Stomach (tissue), 9 donors: ENCODE data around the gene KLHL40. TPM values are rescaled to one million over a fixed set of nuclear protein-coding genes. Genes with fewer than 3 reads are reported as not detected.

ENCODE experiments used
- DNase-seq, 2 donors: peaks; one replicate each; pipeline versions ENCODE4 v3.0.0 to v3.0.0-alpha.2; 2013 to 2019
- H3K27ac ChIP-seq, 5 donors: fragments of 200-600 bp in 4 of 5; sonication (generic) in 4 of 5; one replicate each; pipeline ENCODE4 v1.5.1; 2013 to 2019; ENCODE audit warnings: mild to moderate bottlenecking in 1 of 5, moderate library complexity in 1 of 5
- H3K27me3 ChIP-seq, 3 donors: fragments of 200-600 bp; sonication (generic); one replicate each; pipeline ENCODE4 v1.5.1; 2017 to 2019; ENCODE audit warnings: mixed run types in 1 of 3
- H3K36me3 ChIP-seq, 4 donors: fragments of 200-600 bp; sonication (generic); 1 replicate in 3 of 4; 2 replicates in 1 of 4; pipeline ENCODE4 v1.5.1; 2016 to 2019
- H3K4me1 ChIP-seq, 4 donors: fragments of 200-600 bp; sonication (generic); one replicate each; pipeline ENCODE4 v1.5.1; 2016 to 2019
- H3K4me3 ChIP-seq, 4 donors: fragments of 200-600 bp; sonication (generic) in 3 of 4; one replicate each; pipeline ENCODE4 v1.5.1; 2016 to 2019; ENCODE audit warnings: mild to moderate bottlenecking in 1 of 4
- H3K9me3 ChIP-seq, 4 donors: fragments of 200-600 bp; sonication (generic); one replicate each; pipeline ENCODE4 v1.5.1; 2016 to 2019
- EP300 ChIP-seq: sonication (generic); formaldehyde crosslinking; IDR thresholded peaks from one replicate; pipeline ENCODE4 v1.6.1; 2017; ENCODE audit warnings: antibody characterized with exemption
- POLR2A ChIP-seq, 4 donors: fragments of 450-650 bp; IDR thresholded peaks; one replicate each; pipeline ENCODE4 v1.6.1; 2016; ENCODE audit warnings: antibody characterized with exemption in 4 of 4, control low read depth in 2 of 4, mild to moderate bottlenecking in 1 of 4, moderate library complexity in 1 of 4
- POLR2AphosphoS5 ChIP-seq, 3 donors: sonication (generic); formaldehyde crosslinking; IDR thresholded peaks; one replicate each; pipeline ENCODE4 v1.6.1; 2016; ENCODE audit warnings: antibody characterized with exemption in 3 of 3
- WGBS, 5 donors: extraction: QIAGEN DNeasy Blood & Tissue Kit in 3 of 5; methylation state at CpG; one replicate each; pipeline versions ENCODE4 v1.1.5 to v1.1.7; 2013 to 2018; 5-methylcytosine and 5-hydroxymethylcytosine counted together
- intact Hi-C: fragments of 100-400 bp; cut with DNase I; formaldehyde crosslinking; loops from one replicate; pipeline ENCODE4 v1.15.1; 2023; ENCODE audit warnings: low total_unique reads
- polyA plus RNA-seq, 3 donors: library from polyadenylated mRNA; stranded (reverse); fragments of 200-250 nt; gene quantifications; one replicate each; pipeline ENCODE4 v1.2.3, GENCODE V29; 2013
- total RNA-seq, 5 donors: library from RNA; depleted of rRNA; stranded (reverse); fragments of >200 nt; gene quantifications; one replicate each; pipeline versions ENCODE4 v1.1.0 to v1.2.3, GENCODE V29; 2014 to 2016
- TF ChIP-seq, protein P1 (sequence below), 7 experiments: fragments of 450-650 bp in 4 of 7; fragments of 200-600 bp in 3 of 7; sonication (generic) in 3 of 7; IDR thresholded peaks; one replicate each; pipeline ENCODE4 v1.5.1; 2016 to 2019; ENCODE audit warnings: antibody characterized with exemption in 7 of 7, control low read depth in 2 of 7, mild to moderate bottlenecking in 1 of 7
- donor health status: healthy with polysubstance abuse.
- donor health status: Bipolar disorder and iron deficiency.
- donor health status: healthy.

KLHL40 gene
- total and polyA plus RNA-seq, 8 donors = 0.05 to 2.0 (median 0.18) TPM; not detected in 5

DNA sequence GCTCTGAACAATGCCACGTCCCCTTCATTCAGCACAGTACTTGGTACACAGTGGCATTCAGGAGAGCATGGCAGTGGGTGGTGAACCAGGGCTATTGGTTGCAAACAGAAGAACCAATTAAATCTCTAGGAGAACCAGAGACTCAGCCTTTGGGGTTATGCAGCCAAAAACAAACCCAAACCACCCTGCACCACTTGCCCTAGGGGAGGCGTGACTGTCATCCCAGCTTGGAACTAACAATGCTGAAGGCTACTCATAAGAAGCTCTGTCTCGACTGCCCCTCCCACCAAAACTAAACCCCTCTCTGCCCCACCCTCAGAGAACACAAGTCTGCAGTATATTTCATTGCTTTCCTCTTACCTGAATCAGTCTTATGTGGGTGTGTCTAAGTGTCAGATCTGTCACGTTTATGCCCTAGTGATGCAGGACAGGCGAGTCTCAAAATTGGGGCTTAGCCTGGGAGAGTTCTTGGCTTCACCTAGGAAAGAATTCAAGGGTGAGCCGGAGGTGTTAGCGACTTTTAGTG, 15.2 kb upstream of the KLHL40 start:
- H3K27me3 ChIP-seq = no peaks in the 10 kb centered on the region
- H3K9me3 ChIP-seq = no peaks in the 10 kb centered on the region
- H3K4me3 ChIP-seq = no peak overlapping the region
- no peak overlapping the region for H3K27ac ChIP-seq
- H3K4me1 ChIP-seq = peaks cover 7 to 32% (median 21%) of the 10 kb centered on the region in 4 donors
- no peaks in the 10 kb centered on the region for H3K36me3 ChIP-seq
- TF ChIP-seq POLR2A (IDR thresholded peaks at IDR 0.05) (no peak), POLR2AphosphoS5 (IDR thresholded peaks at IDR 0.05) (no peak), EP300 (no peak)
- TF ChIP-seq, protein P1, sequence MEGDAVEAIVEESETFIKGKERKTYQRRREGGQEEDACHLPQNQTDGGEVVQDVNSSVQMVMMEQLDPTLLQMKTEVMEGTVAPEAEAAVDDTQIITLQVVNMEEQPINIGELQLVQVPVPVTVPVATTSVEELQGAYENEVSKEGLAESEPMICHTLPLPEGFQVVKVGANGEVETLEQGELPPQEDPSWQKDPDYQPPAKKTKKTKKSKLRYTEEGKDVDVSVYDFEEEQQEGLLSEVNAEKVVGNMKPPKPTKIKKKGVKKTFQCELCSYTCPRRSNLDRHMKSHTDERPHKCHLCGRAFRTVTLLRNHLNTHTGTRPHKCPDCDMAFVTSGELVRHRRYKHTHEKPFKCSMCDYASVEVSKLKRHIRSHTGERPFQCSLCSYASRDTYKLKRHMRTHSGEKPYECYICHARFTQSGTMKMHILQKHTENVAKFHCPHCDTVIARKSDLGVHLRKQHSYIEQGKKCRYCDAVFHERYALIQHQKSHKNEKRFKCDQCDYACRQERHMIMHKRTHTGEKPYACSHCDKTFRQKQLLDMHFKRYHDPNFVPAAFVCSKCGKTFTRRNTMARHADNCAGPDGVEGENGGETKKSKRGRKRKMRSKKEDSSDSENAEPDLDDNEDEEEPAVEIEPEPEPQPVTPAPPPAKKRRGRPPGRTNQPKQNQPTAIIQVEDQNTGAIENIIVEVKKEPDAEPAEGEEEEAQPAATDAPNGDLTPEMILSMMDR (IDR thresholded peaks at IDR 0.05) = no peak
- intact Hi-C loops = no loop called here
- WGBS, 5 donors = 68 to 80% (median 75%) methylated on average over 7 of the region's 7 CpGs
- DNase-seq = peak in 1 of 2 donors; percentile 7

DNA sequence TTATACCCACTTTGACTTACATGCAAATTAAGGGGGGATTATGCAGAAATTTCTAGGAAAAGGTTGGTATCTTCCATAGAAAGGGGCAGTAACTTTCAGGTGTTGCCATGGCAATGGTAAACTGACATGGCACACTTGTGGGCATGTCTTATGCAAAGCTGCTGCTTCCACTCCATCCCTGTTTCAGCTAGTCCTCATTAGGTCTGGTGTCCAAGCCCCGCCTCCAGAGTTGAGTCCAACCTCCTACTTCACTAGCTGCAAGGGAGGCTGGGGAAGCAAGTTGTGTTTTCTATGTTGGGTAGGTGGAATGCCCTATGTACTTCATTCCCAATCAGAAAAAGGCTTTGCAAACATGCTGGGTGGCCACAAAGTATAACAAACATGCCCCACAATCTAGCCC, 14.7 kb upstream of the KLHL40 start:
- WGBS, 5 donors = 80 to 95% (median 89%) methylated on average over 1 of the region's 1 CpG
- no peaks in the 10 kb centered on the region for H3K36me3 ChIP-seq
- H3K27me3 ChIP-seq = no peaks in the 10 kb centered on the region
- no peaks in the 10 kb centered on the region for H3K9me3 ChIP-seq
- H3K4me1 ChIP-seq = peaks cover 7 to 32% (median 20%) of the 10 kb centered on the region in 4 donors
- no peak overlapping the region for H3K27ac ChIP-seq
- no peak overlapping the region for H3K4me3 ChIP-seq
- TF ChIP-seq POLR2A (IDR thresholded peaks at IDR 0.05) (no peak), EP300 (no peak), POLR2AphosphoS5 (IDR thresholded peaks at IDR 0.05) (no peak)
- TF ChIP-seq, protein P1 (IDR thresholded peaks at IDR 0.05) = no peak
- peak in 1 of 2 donors; percentile 3 for DNase-seq
- intact Hi-C loops = no loop called here

DNA sequence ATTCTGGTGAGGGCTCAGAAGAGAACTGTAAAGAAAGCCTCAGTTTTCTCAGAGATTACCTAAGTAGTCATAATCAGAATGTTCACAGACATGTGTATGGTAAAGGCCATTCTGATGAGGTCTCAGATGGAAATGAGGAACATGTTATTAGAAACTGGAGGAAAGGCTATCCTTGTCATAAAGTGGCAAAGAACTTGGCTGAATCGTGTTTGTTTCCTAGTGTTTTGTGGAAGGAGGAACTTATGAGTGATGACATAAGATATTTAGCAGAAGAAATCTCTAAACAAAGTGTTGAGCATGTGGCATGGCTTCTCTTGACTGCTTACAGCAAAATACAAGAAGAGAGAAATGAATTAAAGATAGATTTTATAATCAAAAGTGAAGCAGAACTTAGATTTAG, 12.8 kb upstream of the KLHL40 start:
- Histone ChIP-seq H3K4me3 (no peak overlapping the region), H3K9me3 (no peaks in the 10 kb centered on the region), H3K36me3 (no peaks in the 10 kb centered on the region), H3K27ac (no peak overlapping the region), H3K4me1 (peaks cover 0 to 15% (median 7%) of the 10 kb centered on the region in 4 donors), H3K27me3 (no peaks in the 10 kb centered on the region)
- TF ChIP-seq POLR2AphosphoS5 (IDR thresholded peaks at IDR 0.05) = no peak
- TF ChIP-seq EP300 = no peak
- TF ChIP-seq, protein P1 (IDR thresholded peaks at IDR 0.05) = no peak
- no peak for TF ChIP-seq POLR2A (IDR thresholded peaks at IDR 0.05)
- intact Hi-C loops = no loop called here
- no peak for DNase-seq
- 44 to 69% (median 61%) methylated on average over 1 of the region's 1 CpG for WGBS, 5 donors

DNA sequence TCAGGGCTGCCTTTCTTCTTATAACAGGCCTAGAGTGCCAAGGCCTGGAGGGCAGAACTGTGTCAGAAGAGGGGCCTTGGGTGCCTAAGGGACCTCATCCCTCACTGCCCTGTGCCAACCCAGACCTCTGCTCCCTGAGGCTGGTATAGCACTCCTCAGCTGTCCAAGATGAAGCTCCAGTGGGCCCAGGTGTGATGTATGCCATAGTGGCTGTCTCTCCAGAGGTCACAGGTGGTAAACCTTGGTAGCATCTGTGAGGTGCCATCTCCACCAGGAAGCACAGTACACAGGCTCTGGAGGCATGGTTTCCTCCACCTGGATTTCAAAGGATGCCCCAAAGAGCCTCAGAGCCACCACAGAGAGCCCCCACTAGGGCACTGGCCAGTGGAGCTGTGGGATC, 12.3 kb upstream of the KLHL40 start:
- intact Hi-C loops = no loop called here

More for the DNA sequence above, 12.3 kb upstream of the KLHL40 start:
- H3K27ac ChIP-seq = no peak overlapping the region
- TF ChIP-seq POLR2A (IDR thresholded peaks at IDR 0.05) (no peak), POLR2AphosphoS5 (IDR thresholded peaks at IDR 0.05) (no peak), EP300 (no peak)
- TF ChIP-seq, protein P1 (IDR thresholded peaks at IDR 0.05) = no peak
- H3K9me3 ChIP-seq = no peaks in the 10 kb centered on the region
- H3K4me3 ChIP-seq = no peak overlapping the region
- peaks cover 0 to 9% (median 2%) of the 10 kb centered on the region in 4 donors for H3K4me1 ChIP-seq
- H3K27me3 ChIP-seq = no peaks in the 10 kb centered on the region
- no peaks in the 10 kb centered on the region for H3K36me3 ChIP-seq
- DNase-seq = no peak
